IMR-90 (cell line): ENCODE data around the gene INPP5F. TPM values are rescaled to one million over a fixed set of nuclear protein-coding genes. Genes with fewer than 3 reads are reported as not detected.

ENCODE experiments used
- ATAC-seq: fragments of 200-7000 bp; cut with Tn5 transposase; 2 replicates; pipeline ENCODE4 v1.9.1; 2020; ENCODE audit warnings: low read depth, mild to moderate bottlenecking, moderate library complexity
- BruUV-seq: library from RNA; stranded (reverse); fragments of 400-500 nt; replicated peaks from 2 replicates; lab custom pipeline; 2021; lab: Mats Ljungman, UMichigan
- CTCF ChIA-PET: fragments of 300-600 bp; formaldehyde crosslinking; extraction: SDS; loops from one replicate; lab custom pipeline; 2021; ENCODE audit warnings: antibody characterized with exemption; lab: Yijun Ruan, JAX
- POLR2A ChIA-PET: fragments of 300-600 bp; sonication (Branson Sonifier 250); formaldehyde crosslinking; loops from one replicate; lab custom pipeline; 2022; ENCODE audit warnings: antibody characterized with exemption; ENCODE audit not compliant: unreplicated experiment; lab: Charles Lee
- DNase-seq: peaks from one replicate; pipeline ENCODE4 v3.0.0; 2013
- H2AFZ ChIP-seq: replicated peaks from 2 replicates; pipeline ENCODE3; 2013; ENCODE audit warnings: low read length, mild to moderate bottlenecking; ENCODE audit not compliant: poor library complexity
- H2AK5ac ChIP-seq: 2 replicates; pipeline ENCODE4 v1.6.1; 2013; ENCODE audit warnings: low read depth, low read length, inconsistent platforms
- H2AK9ac ChIP-seq: replicated peaks from 2 replicates; pipeline ENCODE3; 2013; ENCODE audit warnings: mild to moderate bottlenecking, low read depth, low read length, moderate library complexity; ENCODE audit not compliant: poor library complexity
- H2BK120ac ChIP-seq: 2 replicates; pipeline ENCODE4 v1.6.1; 2013; ENCODE audit warnings: low read depth, low read length, inconsistent platforms
- H2BK15ac ChIP-seq: 3 replicates; pipeline ENCODE4 v1.6.1; 2013; ENCODE audit warnings: low read depth, low read length, inconsistent platforms
- H2BK20ac ChIP-seq: 2 replicates; pipeline ENCODE4 v1.6.1; 2013; ENCODE audit warnings: low read depth, mild to moderate bottlenecking, inconsistent platforms, low read length, moderate library complexity
- H2BK5ac ChIP-seq: 2 replicates; pipeline ENCODE4 v1.6.1; 2013; ENCODE audit warnings: mild to moderate bottlenecking, low read depth, low read length, inconsistent platforms; ENCODE audit not compliant: poor library complexity, severe bottlenecking
- H3K14ac ChIP-seq: replicated peaks from 2 replicates; pipeline ENCODE4 v1.6.1; 2013; ENCODE audit warnings: low read depth, low read length, inconsistent platforms
- H3K18ac ChIP-seq: 2 replicates; pipeline ENCODE4 v1.6.1; 2013; ENCODE audit warnings: low read depth, low read length, control low read depth
- H3K23ac ChIP-seq: 2 replicates; pipeline ENCODE4 v1.6.1; 2013; ENCODE audit warnings: low read depth, low read length, inconsistent platforms
- H3K27ac ChIP-seq: 2 replicates; pipeline ENCODE4 v1.5.1; 2013; ENCODE audit warnings: mild to moderate bottlenecking, control low read depth, low read length; ENCODE audit not compliant: insufficient read depth
- H3K27me3 ChIP-seq: 2 replicates; pipeline ENCODE4 v1.6.1; 2013; ENCODE audit warnings: low read length; ENCODE audit not compliant: control insufficient read depth, insufficient read depth
- H3K36me3 ChIP-seq: 2 replicates; pipeline ENCODE4 v1.6.1; 2013; ENCODE audit warnings: low read length, mixed read lengths; ENCODE audit not compliant: control insufficient read depth, insufficient read depth
- H3K4ac ChIP-seq: 2 replicates; pipeline ENCODE4 v1.6.1; 2013; ENCODE audit warnings: low read depth, low read length, inconsistent platforms
- H3K4me1 ChIP-seq: 2 replicates; pipeline ENCODE4 v1.6.1; 2013; ENCODE audit warnings: low read length, mixed read lengths; ENCODE audit not compliant: control insufficient read depth, insufficient read depth
- H3K4me2 ChIP-seq: 2 replicates; pipeline ENCODE4 v1.6.1; 2013; ENCODE audit warnings: low read depth, mild to moderate bottlenecking, control low read depth, low read length, moderate library complexity
- H3K4me3 ChIP-seq: 2 replicates; pipeline ENCODE4 v1.5.1; 2013; ENCODE audit warnings: low read depth, mild to moderate bottlenecking, control low read depth, low read length, moderate library complexity; ENCODE audit not compliant: insufficient read depth
- H3K56ac ChIP-seq: 2 replicates; pipeline ENCODE4 v1.6.1; 2013; ENCODE audit warnings: low read length, inconsistent platforms; ENCODE audit not compliant: insufficient read depth; ENCODE audit errors: extremely low read depth
- H3K79me1 ChIP-seq, 2 experiments: 2 replicates each; pipeline ENCODE4 v1.6.1; 2013; ENCODE audit warnings: low read length in 2 of 2, inconsistent platforms in 1 of 2, low read depth in 1 of 2
- H3K9ac ChIP-seq: 2 replicates; pipeline ENCODE4 v1.6.1; 2013; ENCODE audit warnings: low read depth, low read length, control low read depth
- H3K9me1 ChIP-seq: 2 replicates; pipeline ENCODE4 v1.6.1; 2013; ENCODE audit warnings: low read length, inconsistent platforms; ENCODE audit not compliant: insufficient read depth
- H3K9me3 ChIP-seq: 2 replicates; pipeline ENCODE4 v1.6.1; 2013; ENCODE audit warnings: low read length; ENCODE audit not compliant: control insufficient read depth, insufficient read depth
- H4K20me1 ChIP-seq: 2 replicates; pipeline ENCODE4 v1.6.1; 2013; ENCODE audit warnings: low read length, inconsistent platforms; ENCODE audit not compliant: insufficient read depth
- H4K5ac ChIP-seq: 2 replicates; pipeline ENCODE4 v1.6.1; 2013; ENCODE audit warnings: mild to moderate bottlenecking, low read depth, low read length, control low read depth
- H4K8ac ChIP-seq, 2 experiments: 2 replicates each; pipeline ENCODE4 v1.6.1; 2013; ENCODE audit warnings: low read depth in 2 of 2, low read length in 2 of 2, control low read depth in 1 of 2, inconsistent platforms in 1 of 2
- H4K91ac ChIP-seq: 2 replicates; pipeline ENCODE4 v1.6.1; 2013; ENCODE audit warnings: low read depth, low read length, inconsistent platforms; ENCODE audit not compliant: insufficient read depth
- BHLHE40 ChIP-seq: fragments of 150-350 bp; IDR thresholded peaks from 2 replicates; pipeline ENCODE4 v1.6.1; 2016; ENCODE audit warnings: mild to moderate bottlenecking, low read depth, low read length
- CEBPB ChIP-seq: IDR thresholded peaks from 2 replicates; pipeline ENCODE4 v1.6.1; 2012; ENCODE audit warnings: low read depth, low read length, improper control_type of control experiment
- CHD1 ChIP-seq: IDR thresholded peaks from 2 replicates; pipeline ENCODE4 v1.6.1; 2012; ENCODE audit warnings: low read depth, low read length, improper control_type of control experiment
- CTCF ChIP-seq: conservative IDR thresholded peaks from 2 replicates; pipeline ENCODE4 v1.5.1; 2012; ENCODE audit warnings: mild to moderate bottlenecking, low read depth, low read length, improper control_type of control experiment
- ELK1 ChIP-seq: fragments of 150-350 bp; IDR thresholded peaks from 2 replicates; pipeline ENCODE4 v1.6.1; 2016; ENCODE audit warnings: low read depth, mild to moderate bottlenecking, low read length, moderate library complexity, borderline replicate concordance
- FOS ChIP-seq: fragments of 150-350 bp; IDR thresholded peaks from 2 replicates; pipeline ENCODE4 v1.6.1; 2016; ENCODE audit warnings: low read depth, low read length
- MAFK ChIP-seq: IDR thresholded peaks from 2 replicates; pipeline ENCODE4 v1.6.1; 2012; ENCODE audit warnings: low read depth, low read length, improper control_type of control experiment
- MAZ ChIP-seq: IDR thresholded peaks from 2 replicates; pipeline ENCODE4 v1.6.1; 2012; ENCODE audit warnings: low read depth, mild to moderate bottlenecking, low read length, improper control_type of control experiment, moderate library complexity, borderline replicate concordance
- MXI1 ChIP-seq: IDR thresholded peaks from 2 replicates; pipeline ENCODE4 v1.6.1; 2012; ENCODE audit warnings: low read depth, mild to moderate bottlenecking, low read length, moderate library complexity, borderline replicate concordance
- NFE2L2 ChIP-seq: fragments of 150-350 bp; IDR thresholded peaks from 2 replicates; pipeline ENCODE4 v1.6.1; 2016; ENCODE audit warnings: low read depth, mild to moderate bottlenecking, low read length
- POLR2A ChIP-seq: IDR thresholded peaks from 2 replicates; pipeline ENCODE4 v1.6.1; 2012; ENCODE audit warnings: mild to moderate bottlenecking, low read depth, low read length
- RAD21 ChIP-seq: IDR thresholded peaks from 2 replicates; pipeline ENCODE4 v1.6.1; 2012; ENCODE audit warnings: low read length, improper control_type of control experiment
- RCOR1 ChIP-seq: IDR thresholded peaks from 2 replicates; pipeline ENCODE4 v1.6.1; 2012; ENCODE audit warnings: mild to moderate bottlenecking, low read length, improper control_type of control experiment; ENCODE audit not compliant: insufficient replicate concordance
- RFX5 ChIP-seq: IDR thresholded peaks from 2 replicates; pipeline ENCODE4 v1.8.0; 2012; ENCODE audit warnings: low read depth, mild to moderate bottlenecking, low read length, moderate library complexity
- SMC3 ChIP-seq: fragments of 150-350 bp; IDR thresholded peaks from 2 replicates; pipeline ENCODE4 v1.6.1; 2016; ENCODE audit warnings: low read depth, mild to moderate bottlenecking, antibody characterized with exemption, low read length, moderate library complexity
- USF2 ChIP-seq: fragments of 150-350 bp; IDR thresholded peaks from 2 replicates; pipeline ENCODE4 v1.6.1; 2017; ENCODE audit warnings: mild to moderate bottlenecking, antibody characterized with exemption, low read length, low read depth
- WGBS, 2 experiments: methylation state at CpG; one replicate each; pipeline versions ENCODE4 v1.1.5 to v1.1.7; 2013; ENCODE audit warnings: missing lambda C conversion rate in 2 of 2; ENCODE audit not compliant: insufficient read length in 1 of 2; ENCODE audit errors: extremely low coverage in 2 of 2; 5-methylcytosine and 5-hydroxymethylcytosine counted together
- dilution Hi-C: fragments of 300-500 bp; cut with HindIII; formaldehyde crosslinking; loops from one replicate; pipeline ENCODE4 v1.14.3; 2018; ENCODE audit warnings: low sequenced_read_pairs; ENCODE audit not compliant: unreplicated experiment
- in situ Hi-C: fragments of 300-500 bp; cut with MboI; formaldehyde crosslinking; loops from 3 replicates; pipeline ENCODE4 v1.14.3; 2019; ENCODE audit warnings: low sequenced_read_pairs, inconsistent platforms, mixed read lengths
- intact Hi-C: fragments of 100-400 bp; cut with micrococcal nuclease; formaldehyde crosslinking; loops from 2 replicates; pipeline ENCODE4 v1.10.0; 2022
- polyA plus RNA-seq, 3 experiments: library from polyadenylated mRNA; depleted of rRNA; stranded (reverse); fragments of >200 nt; gene quantifications; 2 replicates each; pipeline ENCODE4 v1.2.3, GENCODE V29; 2012; ENCODE audit warnings: low replicate concordance in 1 of 3
- total RNA-seq: library from RNA; depleted of rRNA; stranded (reverse); fragments of >200 nt; gene quantifications from 2 replicates; pipeline ENCODE4 v1.2.3, GENCODE V29; 2012

INPP5F gene
- total and polyA plus RNA-seq, 2 of the 4 experiments (the other 2 are of a cell fraction) = 19.0 to 29.6 TPM

GRCh38 chr10:119863951-119864565 is 138.2 kb downstream of the INPP5F start:
- POLR2A ChIA-PET = no interaction called here
- no peak overlapping the region for H3K4ac ChIP-seq

More at GRCh38 chr10:119863951-119864565, 138.2 kb downstream of the INPP5F start:
- H2AK5ac ChIP-seq = no peak overlapping the region
- H3K56ac ChIP-seq = no peak overlapping the region
- no peak overlapping the region for H3K4me2 ChIP-seq
- in situ Hi-C loops (loop anchor here (25.0 kb wide), 1 partner anchor 677 kb away; the partner anchor contains the start of gene PRDX3), dilution Hi-C loops (no loop called here), intact Hi-C loops (no loop called here)
- H3K9me1 ChIP-seq = peaks cover 6% of the 10 kb centered on the region; the same call in 1 of the 2 replicates
- H2BK120ac ChIP-seq = no peak overlapping the region
- H2BK20ac ChIP-seq = no peak overlapping the region
- no peak overlapping the region for H3K14ac ChIP-seq
- H3K27ac ChIP-seq = no peak overlapping the region
- H3K9me3 ChIP-seq = 0 out of 2 replicates have a peak, but pooled peaks cover 2% of the 10 kb centered on the region
- TF ChIP-seq USF2 (no peak), BHLHE40 (no peak), MAZ (no peak), RCOR1 (no peak), RFX5 (no peak), CEBPB (no peak), RAD21 (no peak), SMC3 (no peak), NFE2L2 (no peak), POLR2A (no peak), FOS (no peak), CHD1 (no peak), MXI1 (no peak), CTCF (no peak), MAFK (no peak), ELK1 (no peak)
- H3K18ac ChIP-seq = no peak overlapping the region
- no peaks in the 10 kb centered on the region for H3K27me3 ChIP-seq
- no peak overlapping the region for H3K23ac ChIP-seq
- H3K9ac ChIP-seq = no peak overlapping the region
- no peak overlapping the region for H3K4me3 ChIP-seq
- H3K79me1 ChIP-seq = peaks cover 2 to 47% of the 10 kb centered on the region in 2 experiments; a peak in 2 of 4 replicates
- H3K36me3 ChIP-seq = no peaks in the 10 kb centered on the region
- no CpG with 5 or more reads among the region's 4 CpGs for WGBS, 2 experiments
- H2BK15ac ChIP-seq = no peak overlapping the region
- ATAC-seq (no peak), DNase-seq (no peak)
- no peak overlapping the region for H2BK5ac ChIP-seq
- H4K8ac ChIP-seq = no peak overlapping the region
- H4K91ac ChIP-seq = no peak overlapping the region
- H2AK9ac ChIP-seq = no peak overlapping the region
- peaks cover 75% of the 10 kb centered on the region for H4K20me1 ChIP-seq
- H3K4me1 ChIP-seq = peaks cover 2% of the 10 kb centered on the region; the same call in 1 of the 2 replicates
- no peak overlapping the region for H4K5ac ChIP-seq
- BruUV-seq = no TSS peak
- no peak overlapping the region for H2AFZ ChIP-seq
- CTCF ChIA-PET = interaction anchor here (0.6 to 0.9 kb wide), 5 partner anchors 8 to 255 kb away, joined by 4 to 5 read pairs (median 4); no protein-coding TSS in a partner anchor
